Ureter (tissue), 1 donor: ENCODE measurements around the gene TTLL8. TPM values are rescaled to one million over a fixed set of nuclear protein-coding genes. Genes with fewer than 3 reads are reported as not detected.

Experiments
- DNase-seq: peaks from one replicate; pipeline ENCODE4 v3.0.0-alpha.2; 2020; ENCODE audit warnings: low spot score
- total RNA-seq: library from RNA; stranded (reverse); gene quantifications from one replicate; pipeline ENCODE4 v1.2.4, GENCODE V29; 2023
- donor health status: DM: yes; HTN: yes; CAD: no.

Gene TTLL8
- total RNA-seq, 1 donor from 2014 or later: not detected

- no peak for DNase-seq
Observed at GRCh38 chr22:50061824-50062355, 3.8 kb upstream of the TTLL8 start.

GRCh38 chr22:50061141-50061823, 3.2 kb upstream of the TTLL8 start:
- no peak for DNase-seq

- no peak for DNase-seq
Observed at GRCh38 chr22:50060441-50061140, 2.5 kb upstream of the TTLL8 start.

- DNase-seq: no peak
Observed at GRCh38 chr22:50059881-50060262, 1.8 kb upstream of the TTLL8 start.

GRCh38 chr22:50058906-50059880, 1.1 kb upstream of the TTLL8 start:
- DNase-seq: no peak

- no peak for DNase-seq
Observed at GRCh38 chr22:50057278-50058060, 629 bp downstream of the TTLL8 start.

GRCh38 chr22:50056214-50056972, 1.7 kb downstream of the TTLL8 start:
- no peak for DNase-seq

- DNase-seq: no peak
Observed at GRCh38 chr22:50053861-50054260, 4.2 kb downstream of the TTLL8 start.

GRCh38 chr22:50051930-50052329, 6.2 kb downstream of the TTLL8 start:
- no peak for DNase-seq

GRCh38 chr22:50049299-50050195, 8.6 kb downstream of the TTLL8 start:
- no peak for DNase-seq

- DNase-seq: no peak
Observed at GRCh38 chr22:50048836-50049235, 9.3 kb downstream of the TTLL8 start.

GRCh38 chr22:50048061-50048765, 9.9 kb downstream of the TTLL8 start:
- DNase-seq: no peak

GRCh38 chr22:50047346-50047745, 10.8 kb downstream of the TTLL8 start:
- no peak for DNase-seq

GRCh38 chr22:50046481-50047245, 11.4 kb downstream of the TTLL8 start:
- DNase-seq: no peak

GRCh38 chr22:50046019-50046415, 12.1 kb downstream of the TTLL8 start:
- DNase-seq: no peak

- no peak for DNase-seq
Observed at GRCh38 chr22:50045211-50046018, 12.7 kb downstream of the TTLL8 start.

- no peak for DNase-seq
Observed at GRCh38 chr22:50044485-50045118, 13.5 kb downstream of the TTLL8 start.
